ENCODE results near the gene ALDH1B1. TPM values are rescaled to one million over a fixed set of nuclear protein-coding genes. Genes with fewer than 3 reads are reported as not detected.
"Not testable (repeated sequence)": the region's sequence is repeated elsewhere in the genome, so short reads cannot be mapped to it uniquely, and the experiment has no call there.

ALDH1B1 gene
- total RNA-seq, 2 experiments from 2014 or later = 8.9 to 10.1 TPM

- POLR2A ChIA-PET = no interaction called here
- no peak overlapping the region for H3K27ac Mint-ChIP-seq
- H3K4me3 Mint-ChIP-seq = no peak overlapping the region
- H3K4me1 Mint-ChIP-seq = no peaks in the 10 kb centered on the region
- DNase-seq (no peak), ATAC-seq (ENCODE audit: low read depth) (no peak)
- H3K36me3 Mint-ChIP-seq = no peaks in the 10 kb centered on the region
- H3K9me3 Mint-ChIP-seq = no peaks in the 10 kb centered on the region
- H3K27me3 Mint-ChIP-seq = peaks cover 6% of the 10 kb centered on the region
These were observed 19.5 kb upstream of the ALDH1B1 start for GRCh38 chr9:38372762-38373619.

DNA sequence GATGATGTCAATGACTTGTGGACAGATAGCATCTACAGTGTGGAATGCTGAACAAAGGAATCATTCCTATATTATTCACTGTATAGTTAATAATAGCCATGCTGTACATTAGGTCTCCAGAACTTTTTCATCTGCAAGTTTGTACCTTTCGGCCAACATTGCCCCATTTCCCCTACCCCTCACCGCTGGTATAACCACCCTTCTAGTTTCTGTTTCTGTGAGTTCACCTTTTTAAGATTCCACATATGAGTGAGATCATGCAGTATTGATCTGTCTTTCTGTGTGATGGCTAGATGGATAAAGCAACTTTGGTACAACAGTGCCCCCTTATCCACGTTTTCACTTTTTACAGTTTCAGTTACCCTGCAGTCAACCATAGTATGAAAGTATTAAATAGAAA lies 18.8 kb upstream of the ALDH1B1 start:
- no peaks in the 10 kb centered on the region for H3K9me3 Mint-ChIP-seq
- H3K4me1 Mint-ChIP-seq = no peaks in the 10 kb centered on the region
- H3K27me3 Mint-ChIP-seq = peaks cover 6% of the 10 kb centered on the region
- no peaks in the 10 kb centered on the region for H3K36me3 Mint-ChIP-seq
- no peak overlapping the region for H3K27ac Mint-ChIP-seq
- POLR2A ChIA-PET = no interaction called here
- ATAC-seq (ENCODE audit: low read depth) (no peak), DNase-seq (no peak)
- no peak overlapping the region for H3K4me3 Mint-ChIP-seq

DNA sequence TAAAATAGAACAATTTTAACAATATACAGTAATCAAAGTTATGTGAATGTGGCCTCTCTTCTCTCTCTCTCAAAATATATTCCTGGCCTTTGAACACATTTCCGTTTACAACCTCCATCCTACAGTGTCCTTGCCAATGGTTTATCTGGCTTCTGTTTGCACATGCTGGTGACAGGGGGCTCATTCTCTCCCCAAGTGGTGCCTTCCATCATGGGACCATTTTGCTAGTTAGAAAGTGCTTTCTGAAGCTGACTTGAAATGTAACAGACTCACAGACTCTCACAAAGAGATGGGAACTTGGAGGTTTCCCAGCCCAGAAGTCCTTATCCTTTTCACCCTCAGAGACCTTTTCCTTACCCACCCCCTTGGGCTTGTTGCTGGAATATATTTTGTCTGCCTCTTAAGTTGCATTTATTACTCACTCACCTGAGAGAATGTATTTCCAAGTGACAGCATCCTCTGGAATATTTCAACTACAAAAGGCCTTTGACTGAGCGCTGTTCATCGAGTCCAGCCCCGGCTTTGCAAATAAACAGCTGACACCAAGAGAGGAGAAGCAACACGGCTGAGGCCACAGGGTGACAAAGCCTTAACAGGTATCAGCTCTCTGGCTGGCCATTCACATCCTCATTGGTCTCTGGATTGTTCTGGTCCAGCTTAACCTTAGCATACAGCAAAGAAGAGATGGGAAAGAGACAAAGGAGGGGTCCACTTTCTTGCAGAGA lies 17.5 kb upstream of the ALDH1B1 start:
- H3K27me3 Mint-ChIP-seq = peaks cover 6% of the 10 kb centered on the region
- H3K4me3 Mint-ChIP-seq = no peak overlapping the region
- no peaks in the 10 kb centered on the region for H3K9me3 Mint-ChIP-seq
- ATAC-seq (ENCODE audit: low read depth) = no peak
- DNase-seq = no peak
- POLR2A ChIA-PET = interaction anchor here (0.6 kb wide), 1 partner anchor 12 kb away, joined by 4 read pairs; no protein-coding TSS in a partner anchor
- no peaks in the 10 kb centered on the region for H3K4me1 Mint-ChIP-seq
- H3K27ac Mint-ChIP-seq = no peak overlapping the region
- no peaks in the 10 kb centered on the region for H3K36me3 Mint-ChIP-seq

DNA sequence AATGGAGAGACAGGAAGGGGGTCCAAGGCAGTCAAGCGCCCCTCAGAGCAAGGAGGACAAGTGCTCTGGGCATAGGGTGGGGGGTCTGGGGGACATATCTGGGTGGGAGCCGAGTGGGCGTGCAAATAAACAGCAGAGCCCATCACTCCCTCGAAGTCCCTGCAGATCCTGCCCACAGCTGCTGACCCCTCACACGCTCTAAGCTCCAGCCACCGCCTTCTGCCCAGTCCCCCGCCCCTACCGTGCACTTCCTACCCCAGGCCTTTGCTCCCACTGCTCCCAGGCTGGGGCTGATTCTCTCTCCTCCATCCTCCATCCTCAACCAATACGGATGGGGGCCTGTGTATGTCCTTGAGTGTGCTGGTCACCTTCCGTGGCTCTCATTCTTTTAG lies 16.9 kb upstream of the ALDH1B1 start:
- no peaks in the 10 kb centered on the region for H3K9me3 Mint-ChIP-seq

DNA sequence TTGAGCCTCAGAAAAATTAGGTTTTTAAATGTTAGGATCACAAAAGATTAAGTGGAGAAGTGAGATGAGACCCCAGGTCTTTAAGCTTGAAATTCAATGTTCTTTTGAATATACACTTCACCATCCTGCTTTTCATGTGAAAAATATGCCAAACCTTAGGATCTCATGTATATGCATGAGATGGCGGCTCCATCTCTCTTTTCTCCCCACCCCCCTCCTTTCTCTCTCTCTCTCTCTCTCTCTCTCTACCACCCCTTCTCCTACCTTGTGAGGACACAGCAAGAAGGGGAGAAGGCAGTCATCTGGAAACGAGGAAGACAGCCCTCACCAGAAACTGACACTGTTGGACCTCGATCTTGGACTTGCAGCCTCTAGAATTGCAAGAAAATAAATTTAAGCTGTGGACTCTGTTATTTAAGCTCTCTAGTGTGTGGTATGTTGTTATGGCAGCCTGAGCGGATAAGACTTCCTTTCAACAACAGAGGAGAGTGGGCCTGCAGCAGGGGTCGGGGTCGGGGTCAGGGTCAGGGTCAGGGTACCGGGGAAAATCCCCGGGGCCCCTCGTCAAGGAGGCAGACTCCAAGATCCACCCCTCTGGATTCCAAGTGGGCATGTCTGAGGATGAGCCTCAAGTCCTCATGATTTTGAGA lies 16.4 kb upstream of the ALDH1B1 start:
- Mint-ChIP-seq H3K9me3 (no peaks in the 10 kb centered on the region), H3K27ac (no peak overlapping the region), H3K36me3 (no peaks in the 10 kb centered on the region), H3K4me1 (no peaks in the 10 kb centered on the region), H3K4me3 (no peak overlapping the region), H3K27me3 (peaks cover 6% of the 10 kb centered on the region)
- DNase-seq (no peak), ATAC-seq (ENCODE audit: low read depth) (no peak)
- POLR2A ChIA-PET = no interaction called here

More for the DNA sequence above, 16.9 kb upstream of the ALDH1B1 start:
- ATAC-seq (ENCODE audit: low read depth) (no peak), DNase-seq (no peak)
- H3K4me3 Mint-ChIP-seq = no peak overlapping the region
- no peak overlapping the region for H3K27ac Mint-ChIP-seq
- H3K27me3 Mint-ChIP-seq = peaks cover 6% of the 10 kb centered on the region
- no peaks in the 10 kb centered on the region for H3K4me1 Mint-ChIP-seq
- no peaks in the 10 kb centered on the region for H3K36me3 Mint-ChIP-seq
- POLR2A ChIA-PET = no interaction called here

GRCh38 chr9:38377336-38378083 lies 15.0 kb upstream of the ALDH1B1 start:
- POLR2A ChIA-PET; H3K27me3 Mint-ChIP-seq; DNase-seq; H3K36me3 Mint-ChIP-seq; H3K9me3 Mint-ChIP-seq; H3K27ac Mint-ChIP-seq; ATAC-seq (ENCODE audit: low read depth); H3K4me3 Mint-ChIP-seq; H3K4me1 Mint-ChIP-seq: not testable (repeated sequence)

DNA sequence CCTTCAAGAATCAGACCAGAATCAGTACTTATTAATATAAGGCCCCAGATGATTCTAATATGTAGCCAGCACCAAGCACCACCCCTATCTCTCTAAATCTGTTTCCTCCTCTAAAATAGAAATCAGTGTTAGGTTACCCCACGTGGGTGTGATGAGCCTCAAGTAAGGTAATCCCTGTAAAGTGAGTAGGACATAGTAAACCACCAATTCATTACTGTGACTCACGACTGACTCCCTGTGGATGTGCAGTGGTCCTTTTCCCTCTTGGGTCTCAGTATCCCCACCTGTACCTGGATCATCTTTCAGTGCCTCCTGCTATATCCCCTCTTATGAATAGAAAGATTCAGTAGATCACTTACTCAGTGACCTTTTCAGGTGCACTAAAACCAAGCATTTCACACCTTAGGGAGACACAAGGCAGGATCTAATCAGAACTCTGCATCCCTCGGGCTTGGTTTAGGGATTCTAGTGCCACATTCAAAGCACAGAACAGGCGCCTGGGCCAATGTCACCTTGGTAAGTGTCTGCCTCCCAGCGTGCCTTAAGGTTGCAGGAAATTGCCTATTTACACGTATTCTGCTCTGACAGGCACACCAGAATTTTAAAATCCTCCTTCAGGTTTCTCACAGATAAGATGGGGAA lies 12.2 kb upstream of the ALDH1B1 start:
- H3K9me3 Mint-ChIP-seq = no peaks in the 10 kb centered on the region
- ATAC-seq (ENCODE audit: low read depth) = no peak
- POLR2A ChIA-PET = no interaction called here
- H3K27me3 Mint-ChIP-seq = peaks cover 6% of the 10 kb centered on the region
- no peak overlapping the region for H3K27ac Mint-ChIP-seq
- H3K36me3 Mint-ChIP-seq = no peaks in the 10 kb centered on the region
- H3K4me1 Mint-ChIP-seq = no peaks in the 10 kb centered on the region
- DNase-seq = no peak
- no peak overlapping the region for H3K4me3 Mint-ChIP-seq

DNA sequence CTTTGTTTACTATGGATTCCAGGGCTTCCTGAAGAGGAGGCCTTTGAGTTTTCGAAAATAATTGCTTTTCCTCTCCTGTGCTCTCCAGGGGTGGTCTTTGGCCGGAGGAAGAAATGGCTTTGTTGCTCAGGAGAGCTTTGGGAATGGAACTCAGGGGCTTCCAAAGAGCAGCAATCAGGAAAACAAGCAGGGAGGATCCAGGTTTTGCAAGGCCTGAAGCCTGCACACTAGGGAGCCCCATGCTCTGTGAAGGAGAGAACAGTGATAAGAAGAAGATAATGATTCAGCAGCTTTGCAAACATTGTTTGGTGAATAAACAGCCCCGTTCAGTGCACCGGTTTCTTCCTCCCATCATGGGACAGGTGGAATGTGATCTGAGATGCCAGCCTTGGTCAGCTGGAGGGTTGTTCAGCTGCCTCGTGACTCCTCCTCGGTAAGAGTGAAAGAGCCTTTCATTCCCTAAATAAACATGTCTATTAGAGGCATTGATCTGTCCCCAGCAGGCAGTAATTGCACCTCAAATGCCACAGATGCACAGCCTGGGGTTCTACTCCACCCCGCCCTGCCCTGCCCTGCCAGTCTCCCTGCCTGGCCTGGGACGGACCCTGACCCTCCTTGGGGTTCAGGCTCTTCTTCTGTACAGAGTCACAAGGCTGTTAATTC lies 11.5 kb upstream of the ALDH1B1 start:
- Mint-ChIP-seq H3K27ac (no peak overlapping the region), H3K27me3 (peaks cover 2% of the 10 kb centered on the region), H3K4me1 (no peaks in the 10 kb centered on the region), H3K9me3 (no peaks in the 10 kb centered on the region), H3K4me3 (no peak overlapping the region), H3K36me3 (no peaks in the 10 kb centered on the region)
- DNase-seq = no peak
- POLR2A ChIA-PET = no interaction called here
- ATAC-seq (ENCODE audit: low read depth) = no peak

- no peaks in the 10 kb centered on the region for H3K4me1 Mint-ChIP-seq
- no peak overlapping the region for H3K4me3 Mint-ChIP-seq
- DNase-seq (no peak), ATAC-seq (ENCODE audit: low read depth) (no peak)
- H3K27me3 Mint-ChIP-seq = no peaks in the 10 kb centered on the region
- POLR2A ChIA-PET = no interaction called here
- no peak overlapping the region for H3K27ac Mint-ChIP-seq
- no peaks in the 10 kb centered on the region for H3K36me3 Mint-ChIP-seq
- no peaks in the 10 kb centered on the region for H3K9me3 Mint-ChIP-seq
These were observed 10.4 kb upstream of the ALDH1B1 start for GRCh38 chr9:38382141-38382540.

DNA sequence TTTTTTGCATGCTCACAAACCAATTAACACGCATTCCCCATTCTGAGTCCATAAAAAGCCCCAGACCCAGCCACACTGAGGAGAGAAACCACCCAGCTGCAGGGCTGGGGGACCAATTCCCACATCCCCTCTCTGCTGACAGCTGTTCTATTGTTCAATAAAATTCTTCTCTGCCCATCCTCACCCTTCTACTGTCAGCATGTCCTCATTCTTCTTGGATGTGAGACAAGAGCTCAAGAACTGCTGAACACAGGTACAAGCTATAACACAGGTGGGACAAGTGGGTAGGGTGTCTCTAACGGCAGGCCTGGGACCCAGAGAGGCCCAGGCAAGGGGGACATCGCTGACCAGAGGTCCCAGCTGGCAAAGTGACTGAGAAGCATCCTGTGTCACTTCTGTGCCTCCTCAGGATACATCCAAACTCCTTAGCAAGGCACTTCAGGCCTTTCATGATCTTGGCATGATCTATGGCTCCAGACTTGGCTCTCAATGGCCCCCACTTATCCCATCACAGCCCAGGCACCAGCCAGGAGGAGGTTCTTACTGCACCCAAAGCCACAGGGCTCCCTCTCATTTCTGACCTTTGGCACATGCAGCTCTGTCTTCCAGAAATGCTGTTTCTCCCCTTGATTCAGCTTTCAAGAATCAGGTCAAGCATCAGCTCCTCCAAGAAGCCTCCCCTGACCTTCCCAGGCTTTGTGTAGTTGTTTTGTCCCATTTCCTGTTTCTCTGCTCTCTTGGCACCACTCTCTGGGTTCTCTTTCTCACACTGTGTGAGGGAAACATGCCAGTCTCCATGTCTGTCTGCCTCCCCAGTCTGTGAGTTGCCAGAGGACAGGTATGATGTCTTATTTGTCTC lies 7.3 kb upstream of the ALDH1B1 start:
- Mint-ChIP-seq H3K27ac (no peak overlapping the region), H3K9me3 (no peaks in the 10 kb centered on the region)
- no peak for ATAC-seq (ENCODE audit: low read depth)

DNA sequence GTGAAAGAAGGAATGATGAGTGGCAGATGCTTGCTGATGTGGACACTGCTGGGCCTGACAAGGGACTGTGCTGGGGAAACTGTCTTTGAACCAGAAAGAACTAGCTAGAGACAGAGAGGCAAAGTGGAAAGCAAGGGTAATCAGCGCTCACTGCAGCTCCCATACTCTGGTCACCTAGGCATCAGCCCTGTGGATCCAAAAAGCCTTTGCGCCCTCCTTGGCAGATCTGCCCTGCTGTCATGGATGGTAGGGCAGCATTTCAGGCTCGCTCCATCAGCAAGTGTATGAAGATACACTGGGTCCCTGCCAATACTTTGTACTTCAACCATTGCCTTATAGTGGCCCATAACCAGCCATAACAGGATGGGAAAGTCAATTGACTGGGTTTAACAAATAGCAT lies 6.6 kb upstream of the ALDH1B1 start:
- no peak for ATAC-seq (ENCODE audit: low read depth)
- peaks cover 6% of the 10 kb centered on the region for H3K27me3 Mint-ChIP-seq
- H3K9me3 Mint-ChIP-seq = no peaks in the 10 kb centered on the region
- H3K4me3 Mint-ChIP-seq = no peak overlapping the region
- no peak overlapping the region for H3K27ac Mint-ChIP-seq
- H3K4me1 Mint-ChIP-seq = no peaks in the 10 kb centered on the region
- H3K36me3 Mint-ChIP-seq = no peaks in the 10 kb centered on the region
- POLR2A ChIA-PET = no interaction called here
- no peak for DNase-seq

More for the DNA sequence above, 7.3 kb upstream of the ALDH1B1 start:
- DNase-seq = no peak
- POLR2A ChIA-PET = no interaction called here
- H3K27me3 Mint-ChIP-seq = peaks cover 5% of the 10 kb centered on the region
- H3K36me3 Mint-ChIP-seq = no peaks in the 10 kb centered on the region
- no peaks in the 10 kb centered on the region for H3K4me1 Mint-ChIP-seq
- H3K4me3 Mint-ChIP-seq = no peak overlapping the region

Data from activated naive CD8-positive, alpha-beta T cell treated with anti-CD3 and anti-CD28 coated beads, Interleukin-2, amount 10 ng/mL, durations not matched to agents 7 days and 5 days (primary cell).